HFFc6 (cell line): Measurements from ENCODE around the gene PPL. TPM values are rescaled to one million over a fixed set of nuclear protein-coding genes. Genes with fewer than 3 reads are reported as not detected.
"Not testable (repeated sequence)": the region's sequence is repeated elsewhere in the genome, so short reads cannot be mapped to it uniquely, and the experiment has no call there.

ENCODE experiments used
- DNase-seq: peaks from one replicate; pipeline ENCODE4 v3.0.0-alpha.2; 2018
- H3K27ac Mint-ChIP-seq: 2 replicates; pipeline ENCODE4 v1.8.0; 2020; ENCODE audit warnings: mild to moderate bottlenecking, mixed read lengths
- H3K27me3 Mint-ChIP-seq: 2 replicates; pipeline ENCODE4 v1.8.0; 2021; ENCODE audit warnings: mild to moderate bottlenecking, moderate library complexity, mixed read lengths; ENCODE audit not compliant: insufficient read depth
- H3K36me3 Mint-ChIP-seq: 2 replicates; pipeline ENCODE4 v1.8.0; 2021; ENCODE audit warnings: low read depth, mixed read lengths
- H3K4me1 Mint-ChIP-seq: 2 replicates; pipeline ENCODE4 v1.8.0; 2020; ENCODE audit warnings: low read depth, mixed read lengths
- H3K4me3 Mint-ChIP-seq: 2 replicates; pipeline ENCODE4 v1.8.0; 2020; ENCODE audit warnings: mild to moderate bottlenecking, moderate library complexity, mixed read lengths
- H3K9me3 Mint-ChIP-seq: 2 replicates; pipeline ENCODE4 v1.8.0; 2020; ENCODE audit warnings: mild to moderate bottlenecking, mixed read lengths
- total RNA-seq, 6 experiments: library from RNA; stranded (reverse); fragmentation: NEBNext Ultra II Directional; extraction: Animal tissue kit (Norgen Biotek cat#: 25700); gene quantifications; 2 replicates in 1 of 6; 3 replicates in 5 of 6; pipeline ENCODE4 v1.2.3, GENCODE V29; 2021
- TF ChIP-seq, protein P1 (sequence below): fragments of 200-600 bp; sonication (generic); IDR thresholded peaks from 2 replicates; pipeline ENCODE4 v1.5.0; 2021; ENCODE audit warnings: antibody characterized with exemption, mild to moderate bottlenecking

Gene PPL
- total RNA-seq, 6 experiments from 2014 or later = 0.02 to 0.06 (median 0.05) TPM; not detected in 3

DNA sequence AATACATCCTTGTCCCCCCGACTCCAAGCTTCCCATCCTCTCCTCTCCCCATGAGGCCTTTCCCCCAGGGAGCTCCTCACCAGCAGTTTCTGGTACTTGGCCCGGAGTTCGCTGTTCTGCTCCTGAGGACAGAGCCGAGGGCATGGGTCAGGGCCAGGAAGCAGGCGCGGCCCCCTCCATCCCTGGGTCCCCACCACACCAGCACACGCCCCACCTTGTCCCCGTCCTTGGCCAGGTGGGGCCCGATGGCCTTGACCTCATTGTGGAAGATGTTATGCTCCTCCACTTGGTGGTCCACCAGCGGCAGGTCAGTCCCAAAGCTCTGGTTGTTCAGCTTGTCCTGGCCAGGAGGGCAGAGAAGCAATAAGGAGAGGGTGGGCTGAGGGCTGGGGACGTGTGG is 36.2 kb downstream of the PPL start:
- Mint-ChIP-seq H3K36me3 (peaks cover 5% of the 10 kb centered on the region; the same call in 1 of the 2 replicates), H3K27ac (no peak overlapping the region), H3K4me1 (no peaks in the 10 kb centered on the region), H3K27me3 (peaks cover 19% of the 10 kb centered on the region), H3K9me3 (peaks cover 9% of the 10 kb centered on the region), H3K4me3 (no peak overlapping the region)
- no peak for DNase-seq
- TF ChIP-seq, protein P1, sequence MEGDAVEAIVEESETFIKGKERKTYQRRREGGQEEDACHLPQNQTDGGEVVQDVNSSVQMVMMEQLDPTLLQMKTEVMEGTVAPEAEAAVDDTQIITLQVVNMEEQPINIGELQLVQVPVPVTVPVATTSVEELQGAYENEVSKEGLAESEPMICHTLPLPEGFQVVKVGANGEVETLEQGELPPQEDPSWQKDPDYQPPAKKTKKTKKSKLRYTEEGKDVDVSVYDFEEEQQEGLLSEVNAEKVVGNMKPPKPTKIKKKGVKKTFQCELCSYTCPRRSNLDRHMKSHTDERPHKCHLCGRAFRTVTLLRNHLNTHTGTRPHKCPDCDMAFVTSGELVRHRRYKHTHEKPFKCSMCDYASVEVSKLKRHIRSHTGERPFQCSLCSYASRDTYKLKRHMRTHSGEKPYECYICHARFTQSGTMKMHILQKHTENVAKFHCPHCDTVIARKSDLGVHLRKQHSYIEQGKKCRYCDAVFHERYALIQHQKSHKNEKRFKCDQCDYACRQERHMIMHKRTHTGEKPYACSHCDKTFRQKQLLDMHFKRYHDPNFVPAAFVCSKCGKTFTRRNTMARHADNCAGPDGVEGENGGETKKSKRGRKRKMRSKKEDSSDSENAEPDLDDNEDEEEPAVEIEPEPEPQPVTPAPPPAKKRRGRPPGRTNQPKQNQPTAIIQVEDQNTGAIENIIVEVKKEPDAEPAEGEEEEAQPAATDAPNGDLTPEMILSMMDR = no peak

DNA sequence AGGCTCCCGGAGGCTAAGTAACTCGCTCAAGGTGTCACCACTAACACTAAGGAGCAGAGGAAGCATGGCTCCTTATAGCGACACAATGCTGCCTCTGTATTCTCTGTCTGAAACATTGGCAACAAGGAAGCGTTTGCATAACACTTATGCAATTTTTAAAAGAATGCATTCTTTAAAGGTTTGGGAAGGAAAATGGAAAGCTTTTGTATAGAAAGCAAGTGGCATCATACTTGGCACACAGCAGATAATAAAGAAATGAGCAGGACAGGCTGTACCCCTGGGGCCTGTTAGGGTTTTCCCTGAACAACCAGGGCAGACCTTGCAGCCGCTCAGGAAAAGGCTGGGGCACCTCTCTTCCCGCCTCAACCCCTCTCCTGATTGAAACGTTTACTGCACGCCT is 36.9 kb downstream of the PPL start:
- Mint-ChIP-seq H3K27ac (no peak overlapping the region), H3K9me3 (peaks cover 9% of the 10 kb centered on the region), H3K4me1 (no peaks in the 10 kb centered on the region), H3K36me3 (peaks cover 5% of the 10 kb centered on the region; the same call in 1 of the 2 replicates), H3K27me3 (peaks cover 19% of the 10 kb centered on the region), H3K4me3 (no peak overlapping the region)
- no peak for DNase-seq
- TF ChIP-seq, protein P1 = no peak

DNA sequence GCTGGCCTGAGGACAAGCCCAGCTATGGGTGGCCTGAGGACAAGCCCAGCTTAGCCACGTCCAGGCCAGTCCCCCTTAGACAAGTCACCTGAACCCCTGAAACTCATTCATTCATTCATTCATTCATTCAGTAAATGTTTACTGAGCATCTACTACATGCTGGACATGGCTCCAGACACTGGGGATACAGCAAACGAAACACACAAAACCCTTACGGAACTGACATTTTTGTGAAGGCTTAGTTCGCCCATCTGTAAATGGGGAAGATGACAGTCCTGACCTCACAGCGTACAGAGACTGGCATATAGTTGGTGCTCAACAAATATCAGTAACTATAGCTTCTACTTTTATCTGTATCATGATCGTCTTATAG is 37.5 kb downstream of the PPL start:
- no peak overlapping the region for H3K27ac Mint-ChIP-seq
- peaks cover 13% of the 10 kb centered on the region for H3K27me3 Mint-ChIP-seq
- peaks cover 9% of the 10 kb centered on the region for H3K9me3 Mint-ChIP-seq
- no peaks in the 10 kb centered on the region for H3K4me1 Mint-ChIP-seq
- no peak for DNase-seq
- TF ChIP-seq, protein P1 = no peak
- H3K36me3 Mint-ChIP-seq = peaks cover 5% of the 10 kb centered on the region; the same call in 1 of the 2 replicates
- no peak overlapping the region for H3K4me3 Mint-ChIP-seq

DNA sequence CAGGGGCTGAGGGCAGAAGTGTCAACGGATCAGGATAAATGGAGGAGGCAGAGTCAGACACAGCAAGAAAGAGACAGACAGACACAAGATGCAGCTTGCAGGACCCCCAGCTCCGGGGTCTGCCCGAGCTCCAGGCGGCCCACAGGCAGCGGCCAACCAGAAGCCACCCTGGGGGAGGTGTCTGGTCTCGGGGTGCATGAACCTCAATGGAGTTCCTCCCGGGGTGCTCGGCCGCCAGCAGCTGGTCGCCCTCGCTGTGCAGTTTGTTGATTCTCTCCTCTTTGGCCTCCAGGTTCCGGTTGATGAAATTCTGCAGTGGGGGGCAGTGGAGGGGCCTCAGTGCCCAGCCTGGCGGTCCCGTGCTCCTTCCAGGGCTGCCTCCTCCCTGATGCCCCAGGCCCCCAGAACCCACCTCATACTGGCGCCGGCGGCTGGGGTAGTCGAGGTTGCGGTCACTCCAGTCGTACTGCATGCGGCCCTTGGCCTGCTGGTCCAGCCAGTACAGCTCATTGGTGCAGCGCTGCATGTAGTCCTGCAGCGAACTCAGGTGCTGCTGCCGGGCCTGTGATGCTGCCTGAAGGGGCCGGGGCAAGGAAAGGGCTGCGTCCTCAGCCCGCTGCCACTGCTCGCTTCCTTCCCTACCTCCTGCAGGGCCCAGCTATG is 38.0 kb downstream of the PPL start:
- DNase-seq = no peak
- no peak overlapping the region for H3K4me3 Mint-ChIP-seq
- no peaks in the 10 kb centered on the region for H3K4me1 Mint-ChIP-seq
- peaks cover 5% of the 10 kb centered on the region; the same call in 1 of the 2 replicates for H3K36me3 Mint-ChIP-seq
- H3K9me3 Mint-ChIP-seq = peaks cover 9% of the 10 kb centered on the region
- TF ChIP-seq, protein P1 = no peak
- H3K27ac Mint-ChIP-seq = no peak overlapping the region
- peaks cover 9% of the 10 kb centered on the region for H3K27me3 Mint-ChIP-seq

DNA sequence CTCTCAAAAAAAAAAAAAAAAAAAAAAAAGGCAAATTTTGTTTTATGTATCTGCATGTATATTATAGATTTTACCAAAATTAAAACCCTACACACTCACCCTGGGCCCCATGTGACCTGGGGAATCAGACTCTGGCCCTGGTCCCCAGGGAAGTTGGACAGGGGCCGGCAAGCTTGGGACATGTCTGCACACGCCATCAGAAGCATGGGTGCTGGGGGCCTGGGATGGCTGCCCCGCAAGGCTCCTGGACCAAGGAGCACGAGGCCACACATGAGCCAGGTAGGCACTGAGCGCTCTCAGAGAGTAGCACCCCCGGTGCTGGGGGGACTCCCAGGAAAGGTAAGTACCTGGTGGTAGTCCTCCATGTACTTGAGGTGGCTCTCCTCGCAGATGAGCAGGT is 39.6 kb downstream of the PPL start:
- Mint-ChIP-seq H3K36me3 (peaks cover 5% of the 10 kb centered on the region; the same call in 1 of the 2 replicates), H3K4me1 (peaks cover 4% of the 10 kb centered on the region; the same call in 1 of the 2 replicates), H3K27ac (no peak overlapping the region), H3K4me3 (no peak overlapping the region), H3K27me3 (peaks cover 4% of the 10 kb centered on the region), H3K9me3 (peaks cover 9% of the 10 kb centered on the region)
- TF ChIP-seq, protein P1 = no peak
- no peak for DNase-seq

DNA sequence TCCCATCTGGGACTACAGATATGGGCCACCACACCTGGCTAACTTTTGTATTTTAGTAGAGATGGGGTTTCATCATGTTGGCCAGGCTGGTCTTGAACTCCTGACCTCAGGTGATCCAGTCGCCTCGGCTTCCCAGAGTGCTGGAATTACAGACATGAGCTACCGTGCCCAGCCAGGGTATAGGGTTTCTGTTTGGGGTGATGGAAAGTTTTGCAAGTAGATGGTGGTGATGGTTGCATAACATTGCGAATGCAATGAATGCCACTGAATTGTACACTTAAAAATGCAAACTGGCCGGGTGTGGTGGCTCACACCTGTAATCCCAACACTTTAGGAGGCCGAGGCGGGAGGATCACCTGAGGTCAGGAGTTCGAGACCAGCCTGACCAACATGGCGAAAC is 40.2 kb downstream of the PPL start:
- DNase-seq, H3K4me3 Mint-ChIP-seq, H3K27me3 Mint-ChIP-seq, H3K4me1 Mint-ChIP-seq, H3K27ac Mint-ChIP-seq, H3K9me3 Mint-ChIP-seq, H3K36me3 Mint-ChIP-seq: not testable (repeated sequence)
